HG03342 (cell line): Measurements from ENCODE around the gene GLRB.
A peak's percentile ranks its signal among the peaks of the same experiment; 100 is the strongest.
"Not testable (repeated sequence)": the region's sequence is repeated elsewhere in the genome, so short reads cannot be mapped to it uniquely, and the experiment has no call there.

Experiments used
- ATAC-seq: cut with Tn5 transposase; IDR thresholded peaks from one replicate; pipeline ENCODE4 v1.9.1; 2021; ENCODE audit warnings: mild to moderate bottlenecking, moderate library complexity; ENCODE audit not compliant: unreplicated experiment

GLRB gene

GRCh38 chr4:157075811-157076577, at the start of gene GLRB:
TSS of gene GLRB (plus strand) at chr4:157076150. CDS start at chr4:157078025, 1,875 bp downstream.
- ATAC-seq: no peak

DNA sequence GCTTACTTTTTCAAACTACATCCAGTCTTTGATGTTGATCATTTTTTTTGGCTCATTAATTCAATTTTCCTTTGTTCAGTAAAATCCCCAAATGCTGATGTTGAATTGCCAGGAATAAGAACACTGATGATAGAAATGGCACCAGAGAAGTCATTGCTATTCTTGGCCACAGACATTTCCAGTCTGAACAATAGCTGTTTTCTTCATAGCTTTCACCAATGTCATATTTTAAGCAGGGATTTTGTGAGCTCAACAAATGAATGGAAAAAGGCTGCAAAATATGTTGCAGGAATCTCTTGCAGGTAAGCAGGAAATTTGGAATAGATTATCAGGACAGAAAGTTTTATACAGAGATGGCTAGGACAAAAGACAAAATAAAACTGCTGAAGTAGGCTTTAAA, 40.5 kb upstream of the GLRB start:
- ATAC-seq: no peak

GRCh38 chr4:157040405-157040804, 35.5 kb upstream of the GLRB start:
- ATAC-seq: no peak

- no peak for ATAC-seq
Measured at GRCh38 chr4:157043131-157043530, 32.8 kb upstream of the GLRB start.

GRCh38 chr4:157045507-157046127, 30.3 kb upstream of the GLRB start:
- ATAC-seq: peak; percentile 91

- ATAC-seq: no peak
Measured at GRCh38 chr4:157048248-157048647, 27.7 kb upstream of the GLRB start.

GRCh38 chr4:157050561-157050960, 25.4 kb upstream of the GLRB start:
- no peak for ATAC-seq

- ATAC-seq: no peak
Measured at GRCh38 chr4:157052429-157053040, 23.4 kb upstream of the GLRB start.

DNA sequence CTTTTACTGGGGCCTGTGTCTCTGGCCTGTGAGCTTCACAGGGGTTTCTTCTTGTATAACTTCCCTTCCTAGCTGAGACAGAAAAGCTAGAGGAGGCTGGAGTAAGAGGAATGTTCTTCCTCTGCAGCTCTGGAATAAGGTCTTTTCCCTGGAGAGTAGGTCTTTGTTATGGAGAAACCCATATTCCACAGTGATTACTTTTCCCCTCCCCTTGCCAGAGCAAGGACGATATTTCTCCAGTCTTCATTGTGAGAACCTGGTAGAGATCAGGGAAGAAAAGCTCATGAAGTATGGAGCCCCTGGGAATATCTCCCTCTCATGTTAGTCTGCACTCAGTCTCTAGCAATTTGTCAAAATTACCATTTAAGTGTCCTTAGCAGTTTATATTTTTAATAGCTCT, 18.7 kb upstream of the GLRB start:
- no peak for ATAC-seq

- ATAC-seq: not testable (repeated sequence)
Measured at GRCh38 chr4:157058899-157059298, 17.1 kb upstream of the GLRB start.

GRCh38 chr4:157072002-157072401, 3.9 kb upstream of the GLRB start:
- no peak for ATAC-seq

GRCh38 chr4:157075401-157075800, 549 bp upstream of the GLRB start:
- no peak for ATAC-seq

- ATAC-seq: no peak
Measured at GRCh38 chr4:157076578-157076947, 613 bp downstream of the GLRB start.

DNA sequence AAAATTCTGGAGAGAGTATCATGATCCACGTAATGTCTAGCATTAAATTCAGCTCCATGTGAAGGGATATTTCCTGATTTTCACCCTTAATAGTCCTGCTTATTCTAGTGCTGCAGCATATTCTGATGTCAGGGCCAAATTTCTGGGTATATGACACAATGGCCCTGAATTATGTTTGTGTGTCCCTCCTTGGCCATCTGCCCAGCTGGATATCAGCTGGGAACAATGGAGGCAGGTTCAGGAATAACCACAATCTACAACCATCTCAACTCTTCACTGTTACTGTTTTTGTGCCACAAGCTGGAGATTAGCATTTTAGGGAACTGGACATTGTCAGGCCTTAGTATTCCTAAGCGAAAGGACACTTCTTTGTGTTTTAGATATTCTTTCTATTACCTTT, 3.5 kb downstream of the GLRB start:
- no peak for ATAC-seq

DNA sequence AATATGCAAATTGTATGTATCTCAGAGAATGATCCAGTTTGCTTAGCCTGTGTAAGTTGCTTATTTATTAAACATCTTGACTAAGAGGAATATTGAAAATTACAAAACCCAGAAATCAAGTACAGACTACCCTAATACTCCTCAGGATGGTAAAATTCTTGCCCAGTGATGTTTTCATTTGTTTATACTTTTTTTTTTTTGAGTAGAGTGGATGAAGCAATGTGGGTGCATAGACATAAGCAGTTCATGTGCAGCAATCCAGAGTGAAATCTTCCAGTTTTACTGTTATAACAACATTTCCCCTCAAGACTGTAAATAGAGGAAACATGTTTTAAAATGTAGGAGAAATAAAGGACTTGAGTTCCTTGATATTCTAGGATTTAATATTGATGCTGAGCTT, 4.7 kb downstream of the GLRB start:
- no peak for ATAC-seq

DNA sequence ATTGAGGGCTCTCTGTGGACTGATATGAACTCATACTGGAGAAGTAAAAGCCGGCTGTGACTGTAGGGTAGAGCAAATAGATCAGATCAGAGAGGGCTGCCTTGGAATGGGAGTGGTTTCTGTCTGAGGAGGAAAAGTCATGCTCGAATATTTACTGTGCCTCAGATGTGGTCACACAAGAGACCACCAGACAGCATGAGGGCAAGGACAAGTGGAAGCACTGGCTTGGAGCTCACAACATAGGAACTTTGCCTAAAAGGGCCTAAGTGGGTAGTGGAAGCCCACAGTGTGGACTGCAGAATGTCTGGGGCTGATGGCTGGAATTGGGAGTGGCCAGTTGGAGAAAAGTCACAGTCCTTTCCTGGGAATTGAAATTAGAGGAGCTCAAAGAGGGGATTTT, 19.8 kb downstream of the GLRB start:
- ATAC-seq: no peak

- no peak for ATAC-seq
Measured at GRCh38 chr4:157096439-157096838, 20.5 kb downstream of the GLRB start.

GRCh38 chr4:157099506-157099905, 23.6 kb downstream of the GLRB start:
- ATAC-seq: no peak

GRCh38 chr4:157104541-157104940, 28.6 kb downstream of the GLRB start:
- no peak for ATAC-seq

GRCh38 chr4:157114671-157115070, 38.7 kb downstream of the GLRB start:
- no peak for ATAC-seq

DNA sequence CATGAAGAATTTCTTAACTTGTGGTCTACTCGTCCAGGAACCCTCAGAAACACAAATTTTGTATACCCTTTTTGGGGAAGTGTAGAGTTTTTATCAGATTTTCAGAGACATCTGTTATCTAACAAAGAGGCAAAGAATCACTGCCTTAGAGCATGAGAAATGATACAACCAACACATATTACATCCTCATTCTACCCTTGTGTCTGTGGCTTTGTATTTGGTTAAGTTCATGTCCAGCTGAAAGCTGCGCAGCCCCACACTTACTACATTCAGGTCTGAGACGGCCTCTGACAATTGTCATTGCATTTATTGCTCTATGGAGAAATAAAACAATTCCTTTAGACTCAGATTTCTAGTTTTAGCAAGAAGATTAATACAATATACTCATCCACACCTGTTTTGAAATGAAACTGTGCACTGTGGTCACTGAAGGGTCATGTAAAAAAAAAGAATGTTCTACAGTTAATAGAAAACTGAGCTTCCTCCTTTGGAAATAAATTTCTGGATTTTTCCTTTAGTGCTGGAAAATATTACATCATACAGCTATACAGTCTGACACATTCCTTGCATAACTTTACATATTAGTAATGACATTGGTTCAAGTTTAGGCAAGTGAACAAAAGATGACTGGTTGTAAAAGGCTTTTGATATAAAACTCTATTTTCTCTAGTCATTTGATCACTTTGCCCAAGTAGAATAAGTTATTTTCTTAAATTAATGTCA, 39.8 kb downstream of the GLRB start:
- ATAC-seq: no peak

DNA sequence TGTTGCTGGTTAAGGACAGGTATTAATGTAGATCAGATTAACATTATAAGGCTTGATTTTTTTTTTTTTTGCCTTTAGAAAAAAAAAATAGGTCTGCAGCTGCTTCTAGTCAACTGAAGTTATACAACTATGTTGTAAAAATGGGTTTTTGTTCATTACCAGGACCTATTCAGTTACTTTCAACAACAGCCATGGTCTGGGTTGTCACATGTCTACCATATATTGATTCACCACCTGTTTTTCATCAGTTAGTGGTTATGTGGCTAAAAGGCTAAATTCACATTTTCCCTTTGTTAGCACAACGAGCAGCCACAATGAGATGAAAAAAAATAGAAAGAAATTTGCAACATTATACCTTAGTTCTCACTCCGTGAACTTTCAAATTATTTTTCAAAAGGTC, 45.5 kb downstream of the GLRB start:
- ATAC-seq: no peak
